Fibroblast of lung (primary cell): Measurements from ENCODE around the gene FMN1.

ENCODE experiments used
- EZH2 ChIP-seq: IDR thresholded peaks from 2 replicates; pipeline ENCODE4 v1.5.1; 2012; ENCODE audit warnings: low read length, control low read depth, mild to moderate bottlenecking; ENCODE audit errors: missing control alignments
- TF ChIP-seq, protein P1 (sequence below), 2 donors: IDR thresholded peaks in 1 of 2; conservative IDR thresholded peaks in 1 of 2; 1 replicate in 1 of 2; 2 replicates in 1 of 2; pipeline ENCODE4 v1.5.1; 2011 to 2012; ENCODE audit warnings: low read length in 2 of 2, control low read depth in 1 of 2, inconsistent platforms in 1 of 2, low read depth in 1 of 2, mild to moderate bottlenecking in 1 of 2

DNA sequence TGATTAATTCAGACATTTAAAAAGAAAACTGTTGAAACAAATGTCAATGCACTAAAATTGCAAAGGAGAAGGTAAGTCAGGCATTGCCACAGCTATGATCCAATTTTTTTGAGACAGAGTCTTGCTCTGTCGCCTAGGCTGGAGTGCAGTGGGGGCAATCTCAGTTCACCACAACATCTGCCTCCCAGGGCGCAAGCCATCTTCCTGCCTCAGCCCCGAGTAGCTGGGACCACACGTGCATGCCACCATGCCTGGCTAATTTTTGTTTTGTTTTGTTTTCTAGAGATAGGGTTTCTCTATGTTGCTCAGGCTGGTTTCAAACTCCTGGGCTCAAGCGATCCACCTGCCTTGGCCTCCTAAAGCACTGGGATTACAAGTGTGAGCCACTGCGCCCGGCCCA, 117.6 kb downstream of the FMN1 start:
- TF ChIP-seq, protein P1, sequence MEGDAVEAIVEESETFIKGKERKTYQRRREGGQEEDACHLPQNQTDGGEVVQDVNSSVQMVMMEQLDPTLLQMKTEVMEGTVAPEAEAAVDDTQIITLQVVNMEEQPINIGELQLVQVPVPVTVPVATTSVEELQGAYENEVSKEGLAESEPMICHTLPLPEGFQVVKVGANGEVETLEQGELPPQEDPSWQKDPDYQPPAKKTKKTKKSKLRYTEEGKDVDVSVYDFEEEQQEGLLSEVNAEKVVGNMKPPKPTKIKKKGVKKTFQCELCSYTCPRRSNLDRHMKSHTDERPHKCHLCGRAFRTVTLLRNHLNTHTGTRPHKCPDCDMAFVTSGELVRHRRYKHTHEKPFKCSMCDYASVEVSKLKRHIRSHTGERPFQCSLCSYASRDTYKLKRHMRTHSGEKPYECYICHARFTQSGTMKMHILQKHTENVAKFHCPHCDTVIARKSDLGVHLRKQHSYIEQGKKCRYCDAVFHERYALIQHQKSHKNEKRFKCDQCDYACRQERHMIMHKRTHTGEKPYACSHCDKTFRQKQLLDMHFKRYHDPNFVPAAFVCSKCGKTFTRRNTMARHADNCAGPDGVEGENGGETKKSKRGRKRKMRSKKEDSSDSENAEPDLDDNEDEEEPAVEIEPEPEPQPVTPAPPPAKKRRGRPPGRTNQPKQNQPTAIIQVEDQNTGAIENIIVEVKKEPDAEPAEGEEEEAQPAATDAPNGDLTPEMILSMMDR (conservative IDR thresholded peaks at IDR 0.05 in 1 of 2, IDR thresholded peaks at IDR 0.05 in 1 of 2; ENCODE audit: low read depth in 1 of 2, low read length in 2 of 2) = no peak
- no peak for TF ChIP-seq EZH2
